GOT3 (cell line): ENCODE results near the gene CBLB.

ENCODE experiments used
- DNase-seq: peaks from one replicate; lab custom pipeline; 2025; ENCODE audit warnings: mixed read lengths; lab: John Stamatoyannopoulos, UW

Gene CBLB

GRCh38 chr3:105688821-105689220 is 180.0 kb downstream of the CBLB start:
- no peak for DNase-seq

GRCh38 chr3:105686278-105686897 is 182.4 kb downstream of the CBLB start:
- no peak for DNase-seq

DNA sequence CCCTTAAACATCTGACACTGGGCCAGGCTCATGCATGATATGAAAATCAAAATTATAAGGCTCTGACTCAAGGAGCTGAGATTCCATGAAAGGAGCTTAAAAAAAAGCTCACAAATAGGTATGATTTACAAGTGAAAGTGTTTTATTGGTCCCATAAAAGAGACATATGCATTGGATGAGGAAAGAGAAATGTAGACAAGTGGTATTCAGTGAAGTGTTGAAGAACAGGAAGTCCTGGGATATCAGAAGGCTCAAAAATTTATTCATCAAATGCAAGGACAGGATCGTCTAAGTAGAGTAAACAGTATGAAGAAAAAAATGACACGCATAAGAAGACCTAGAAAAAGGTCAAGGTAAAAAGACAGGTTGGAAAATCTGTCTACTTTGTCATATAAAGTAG is 188.9 kb downstream of the CBLB start:
- DNase-seq, result no peak

GRCh38 chr3:105678017-105678416 is 190.8 kb downstream of the CBLB start:
- DNase-seq, result no peak

DNA sequence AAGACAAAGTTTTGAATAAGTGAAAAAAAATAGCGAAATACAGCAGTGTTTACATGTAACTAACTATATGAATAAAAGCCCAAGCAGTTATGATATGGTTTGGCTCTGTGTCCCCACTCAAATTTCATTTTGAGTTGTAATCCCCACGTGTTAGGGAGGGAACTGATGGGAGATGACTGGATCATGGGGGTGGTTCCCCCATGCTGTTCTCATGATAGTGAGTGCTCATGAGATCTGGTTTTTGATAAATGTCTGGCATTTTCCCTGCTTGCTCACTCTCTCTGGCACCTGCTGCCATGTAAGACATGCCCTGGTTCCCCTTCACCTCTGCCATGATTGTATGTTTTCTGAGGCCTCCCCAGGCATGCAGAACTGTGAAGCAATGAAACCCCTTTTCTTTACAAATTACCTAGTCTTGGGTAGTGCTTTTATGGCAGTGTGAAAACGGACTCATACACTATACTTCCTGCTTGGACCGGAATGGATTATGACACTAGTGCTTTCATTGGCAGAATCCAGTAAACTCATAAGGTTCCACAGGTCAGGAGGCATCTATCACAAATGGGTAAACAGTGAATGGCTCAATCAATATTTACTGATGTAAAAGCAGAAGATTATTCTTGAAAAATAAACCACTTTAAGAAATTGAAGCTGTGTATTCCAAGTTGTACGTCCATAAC is 192.1 kb downstream of the CBLB start:
- no peak for DNase-seq

- DNase-seq, result no peak
These were observed 194.3 kb downstream of the CBLB start for GRCh38 chr3:105674437-105675065.

DNA sequence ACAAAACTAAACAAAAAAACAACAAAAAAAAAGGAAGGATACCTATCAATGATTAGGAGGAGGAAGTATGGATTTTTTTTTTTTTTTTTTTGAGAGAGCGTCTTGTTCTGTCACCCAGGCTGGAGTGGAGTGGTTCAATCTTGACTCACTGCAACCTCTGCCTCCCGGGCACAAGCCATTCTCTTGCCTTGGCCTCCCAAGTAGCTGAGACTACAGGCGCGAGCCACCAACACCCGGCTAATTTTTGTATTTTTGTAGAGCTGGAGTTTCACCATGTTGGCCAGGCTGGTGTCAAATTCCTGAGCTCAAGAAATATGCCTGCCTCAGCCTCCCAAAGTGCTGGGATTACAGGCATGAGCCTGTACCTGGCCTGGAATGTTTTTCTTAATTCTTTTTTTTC is 195.8 kb downstream of the CBLB start:
- DNase-seq, result no peak

- DNase-seq, result no peak
These were observed 206.5 kb downstream of the CBLB start for GRCh38 chr3:105662306-105662705.

- DNase-seq, result no peak
These were observed 207.4 kb downstream of the CBLB start for GRCh38 chr3:105661461-105661860.

GRCh38 chr3:105656651-105657504 is 211.9 kb downstream of the CBLB start:
- no peak for DNase-seq

GRCh38 chr3:105653868-105654267 is 214.9 kb downstream of the CBLB start:
- DNase-seq, result no peak

- no peak for DNase-seq
These were observed 215.6 kb downstream of the CBLB start for GRCh38 chr3:105653166-105653565.

DNA sequence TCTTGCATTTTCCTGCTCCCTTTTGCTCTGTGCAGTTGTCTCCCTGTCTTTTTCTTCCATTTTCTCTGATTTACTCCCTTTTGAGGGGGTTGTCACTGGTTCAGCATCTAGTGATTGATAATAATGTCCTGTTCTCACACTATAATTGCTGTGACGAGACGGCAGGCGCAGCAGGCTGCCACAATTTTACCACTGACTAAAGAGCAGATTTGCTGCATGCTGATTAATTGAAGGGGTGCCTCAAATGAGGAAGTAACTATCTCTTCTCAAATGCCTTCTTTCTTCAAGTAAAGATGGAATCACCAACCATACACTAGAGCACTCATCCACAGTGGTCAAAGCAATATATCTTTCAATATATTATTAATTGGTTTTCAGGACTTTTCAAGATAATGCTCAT is 219.3 kb downstream of the CBLB start:
- DNase-seq, result no peak

DNA sequence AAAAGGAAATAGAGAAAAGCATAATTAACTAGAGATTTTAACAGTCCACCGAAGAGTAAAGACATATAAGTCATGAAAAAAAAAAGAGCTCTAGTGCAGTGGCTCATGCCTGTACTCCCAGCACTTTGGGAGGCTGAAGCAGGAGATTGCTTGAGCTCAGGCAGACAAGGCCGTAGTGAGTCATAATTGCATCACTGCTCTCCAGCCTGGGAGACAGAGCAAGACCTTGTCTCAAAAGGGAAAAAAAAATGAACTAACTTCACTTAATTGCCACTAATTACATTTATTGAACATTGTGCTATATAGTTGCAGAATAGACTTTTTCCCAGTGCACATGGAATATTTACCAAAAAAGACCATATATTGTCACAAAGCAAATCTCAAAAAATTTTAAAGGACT is 221.8 kb downstream of the CBLB start:
- peak; percentile 12 for DNase-seq

GRCh38 chr3:105639131-105639530 is 229.7 kb downstream of the CBLB start:
- DNase-seq, result no peak

- no peak for DNase-seq
These were observed 234.1 kb downstream of the CBLB start for GRCh38 chr3:105634708-105635107.

DNA sequence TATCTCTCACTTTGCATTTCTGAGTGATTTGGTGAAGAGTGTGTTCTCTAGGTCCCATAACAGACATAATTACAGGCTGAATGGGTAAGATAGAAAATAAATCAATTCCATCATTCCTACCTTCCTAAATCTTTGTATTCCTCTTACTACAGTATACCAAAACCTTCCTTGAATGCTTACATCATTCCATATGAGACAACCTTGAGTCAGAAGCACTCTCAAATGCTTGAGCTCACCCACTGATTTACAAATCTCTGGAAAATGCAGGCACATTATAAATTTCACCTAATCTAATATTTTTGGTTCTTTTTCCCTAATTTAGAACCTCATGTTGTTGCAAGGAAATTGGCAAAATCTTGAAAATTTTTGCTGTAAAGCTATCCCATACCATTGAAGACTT is 239.1 kb downstream of the CBLB start:
- no peak for DNase-seq

DNA sequence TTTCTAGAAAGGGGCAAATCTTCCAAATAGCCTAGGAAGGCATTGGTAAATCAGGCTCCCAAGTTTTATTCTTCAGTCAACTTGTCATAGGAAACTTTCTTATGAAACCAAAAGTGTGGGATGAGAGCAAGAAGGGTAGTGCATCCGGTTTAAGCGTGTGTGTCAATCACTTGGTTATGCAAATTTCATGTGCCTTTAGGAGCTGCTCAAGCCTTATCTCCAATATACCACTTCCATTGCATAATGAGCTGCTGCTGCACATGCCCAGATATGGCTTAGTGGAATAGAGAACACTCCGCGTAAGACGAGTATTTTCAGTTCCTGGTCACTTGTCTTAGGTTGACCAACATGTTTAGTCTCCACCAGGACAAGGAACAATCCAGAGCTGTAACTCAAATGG is 242.1 kb downstream of the CBLB start:
- no peak for DNase-seq

DNA sequence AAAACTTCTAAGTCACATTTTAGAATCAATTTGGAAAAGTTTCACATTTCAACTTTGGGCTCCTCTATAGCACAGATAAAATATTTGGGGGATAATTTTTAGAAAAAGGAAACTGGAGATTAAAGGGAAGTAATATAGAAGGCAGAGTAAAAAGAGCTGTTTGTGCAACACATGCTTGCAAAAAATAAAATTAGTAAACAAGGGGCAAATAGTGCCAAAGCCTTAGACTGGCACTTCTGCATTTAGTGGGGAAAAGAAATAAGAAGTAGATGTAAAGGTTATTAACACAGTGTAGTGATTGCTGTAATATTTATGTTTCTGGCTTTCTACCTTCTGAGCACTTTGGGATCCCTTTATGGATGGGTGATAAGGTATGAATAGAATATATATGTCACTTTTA is 246.6 kb downstream of the CBLB start:
- DNase-seq, result no peak

GRCh38 chr3:105620236-105620635 is 248.6 kb downstream of the CBLB start:
- DNase-seq, result no peak

- DNase-seq, result no peak
These were observed 249.2 kb downstream of the CBLB start for GRCh38 chr3:105619651-105620050.

DNA sequence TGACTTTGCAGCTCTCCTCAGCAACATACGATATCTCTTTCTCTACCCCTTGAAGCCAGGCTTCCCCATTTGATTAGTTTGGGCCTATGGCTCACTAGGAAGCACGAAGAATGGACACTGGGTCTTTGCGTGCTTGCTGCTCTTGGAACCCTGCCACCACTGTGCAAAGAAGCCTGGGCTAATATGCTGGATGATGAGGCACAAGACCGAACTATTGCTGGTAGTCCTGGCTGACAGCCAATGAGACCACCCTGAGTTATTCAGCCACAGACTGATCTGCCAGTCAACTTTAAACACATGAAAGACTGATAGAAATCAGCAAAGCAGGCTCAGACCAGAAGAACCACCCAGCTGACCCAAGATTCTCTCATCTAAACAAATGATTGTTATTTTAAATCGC is 250.3 kb downstream of the CBLB start:
- DNase-seq, result no peak
